GM13976 (cell line): ENCODE measurements around the gene IGFBP5.
A peak's percentile ranks its signal among the peaks of the same experiment; 100 is the strongest.

Source experiments
- DNase-seq: peaks from one replicate; pipeline ENCODE4 v3.0.0; 2012; ENCODE audit warnings: low spot score
- CTCF ChIP-seq: IDR thresholded peaks from 2 replicates; pipeline ENCODE4 v1.5.1; 2012; ENCODE audit warnings: borderline replicate concordance, mild to moderate bottlenecking; ENCODE audit not compliant: insufficient read depth; ENCODE audit errors: extremely low read depth, missing control alignments, control extremely low read depth
- in situ Hi-C: fragments of 300-500 bp; cut with MboI; formaldehyde crosslinking; loops from one replicate; pipeline ENCODE4 v1.12.0; 2022; ENCODE audit warnings: low sequenced_read_pairs, mixed read lengths, inconsistent platforms; ENCODE audit not compliant: unreplicated experiment

Gene IGFBP5

GRCh38 chr2:216643986-216644659 is 51.2 kb downstream of the IGFBP5 start:
- in situ Hi-C loops = no loop called here
- no peak for TF ChIP-seq CTCF
- no peak for DNase-seq

GRCh38 chr2:216637472-216637871 is 57.9 kb downstream of the IGFBP5 start:
- DNase-seq = no peak
- in situ Hi-C loops = no loop called here
- no peak for TF ChIP-seq CTCF

- no peak for TF ChIP-seq CTCF
- in situ Hi-C loops = no loop called here
- no peak for DNase-seq
These were observed 58.5 kb downstream of the IGFBP5 start for GRCh38 chr2:216636551-216637450.

GRCh38 chr2:216635701-216636550 is 59.4 kb downstream of the IGFBP5 start:
- DNase-seq = no peak

GRCh38 chr2:216635171-216635570 is 60.2 kb downstream of the IGFBP5 start:
- in situ Hi-C loops = no loop called here
- TF ChIP-seq CTCF = no peak
- DNase-seq = peak; percentile 59

More at GRCh38 chr2:216635701-216636550, 59.4 kb downstream of the IGFBP5 start:
- in situ Hi-C loops = no loop called here
- no peak for TF ChIP-seq CTCF
